Neutrophil (primary cell): ENCODE measurements around the gene GABRB2.

ENCODE experiments used
- H3K27ac ChIP-seq: fragments of 200-600 bp; sonication (generic); 2 replicates; pipeline ENCODE4 v1.5.1; 2016; ENCODE audit warnings: mild to moderate bottlenecking, moderate library complexity
- H3K27me3 ChIP-seq: fragments of 200-600 bp; sonication (generic); 2 replicates; pipeline ENCODE4 v1.6.0; 2016; ENCODE audit warnings: mild to moderate bottlenecking
- H3K36me3 ChIP-seq: fragments of 200-600 bp; sonication (generic); 2 replicates; pipeline ENCODE4 v1.5.1; 2017
- H3K4me1 ChIP-seq, 2 experiments: fragments of 200-600 bp in 1 of 2; sonication (generic) in 1 of 2; 1 replicate in 1 of 2; 2 replicates in 1 of 2; pipeline versions ENCODE4 v1.5.1 to v1.6.1; 2013 to 2016; ENCODE audit warnings: low read depth in 1 of 2, low read length in 1 of 2, mild to moderate bottlenecking in 1 of 2, moderate library complexity in 1 of 2; ENCODE audit not compliant: control insufficient read depth in 1 of 2, insufficient read depth in 1 of 2
- H3K4me3 ChIP-seq, 2 experiments: fragments of 200-600 bp in 1 of 2; sonication (generic) in 1 of 2; 1 replicate in 1 of 2; 2 replicates in 1 of 2; pipeline ENCODE4 v1.5.1; 2013 to 2016; ENCODE audit warnings: low read depth in 1 of 2, low read length in 1 of 2, mild to moderate bottlenecking in 1 of 2, moderate library complexity in 1 of 2
- H3K9me3 ChIP-seq: fragments of 200-600 bp; sonication (generic); 2 replicates; pipeline ENCODE4 v1.5.1; 2016
- TF ChIP-seq, protein P1 (sequence below): fragments of 200-600 bp; sonication (generic); IDR thresholded peaks from 2 replicates; pipeline ENCODE4 v1.5.1; 2016; ENCODE audit warnings: antibody characterized with exemption

GABRB2 gene

DNA sequence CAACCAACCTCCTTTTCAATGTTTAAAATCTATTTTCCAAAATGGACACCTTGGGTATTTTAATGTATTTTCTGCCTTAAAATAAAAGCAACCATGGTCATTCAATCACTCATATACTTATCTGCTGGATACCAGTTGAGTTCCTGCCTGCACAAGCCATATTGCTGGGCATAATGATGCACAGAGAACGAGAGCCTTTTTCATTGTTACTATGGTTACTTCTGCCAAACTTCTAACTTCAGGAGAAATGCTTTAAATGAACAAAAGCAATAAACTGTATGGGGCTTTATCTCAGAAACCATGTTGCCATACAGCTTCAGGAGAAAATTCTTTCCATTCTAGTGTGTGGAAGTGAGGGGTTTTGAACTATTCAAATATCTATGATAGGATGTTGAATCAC is 269.5 kb downstream of the GABRB2 start:
- no peaks in the 10 kb centered on the region for H3K27me3 ChIP-seq
- no peaks in the 10 kb centered on the region for H3K4me1 ChIP-seq
- H3K27ac ChIP-seq = no peak overlapping the region
- H3K9me3 ChIP-seq = no peaks in the 10 kb centered on the region
- TF ChIP-seq, protein P1, sequence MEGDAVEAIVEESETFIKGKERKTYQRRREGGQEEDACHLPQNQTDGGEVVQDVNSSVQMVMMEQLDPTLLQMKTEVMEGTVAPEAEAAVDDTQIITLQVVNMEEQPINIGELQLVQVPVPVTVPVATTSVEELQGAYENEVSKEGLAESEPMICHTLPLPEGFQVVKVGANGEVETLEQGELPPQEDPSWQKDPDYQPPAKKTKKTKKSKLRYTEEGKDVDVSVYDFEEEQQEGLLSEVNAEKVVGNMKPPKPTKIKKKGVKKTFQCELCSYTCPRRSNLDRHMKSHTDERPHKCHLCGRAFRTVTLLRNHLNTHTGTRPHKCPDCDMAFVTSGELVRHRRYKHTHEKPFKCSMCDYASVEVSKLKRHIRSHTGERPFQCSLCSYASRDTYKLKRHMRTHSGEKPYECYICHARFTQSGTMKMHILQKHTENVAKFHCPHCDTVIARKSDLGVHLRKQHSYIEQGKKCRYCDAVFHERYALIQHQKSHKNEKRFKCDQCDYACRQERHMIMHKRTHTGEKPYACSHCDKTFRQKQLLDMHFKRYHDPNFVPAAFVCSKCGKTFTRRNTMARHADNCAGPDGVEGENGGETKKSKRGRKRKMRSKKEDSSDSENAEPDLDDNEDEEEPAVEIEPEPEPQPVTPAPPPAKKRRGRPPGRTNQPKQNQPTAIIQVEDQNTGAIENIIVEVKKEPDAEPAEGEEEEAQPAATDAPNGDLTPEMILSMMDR = no peak
- H3K36me3 ChIP-seq = no peaks in the 10 kb centered on the region
- H3K4me3 ChIP-seq = no peak overlapping the region

DNA sequence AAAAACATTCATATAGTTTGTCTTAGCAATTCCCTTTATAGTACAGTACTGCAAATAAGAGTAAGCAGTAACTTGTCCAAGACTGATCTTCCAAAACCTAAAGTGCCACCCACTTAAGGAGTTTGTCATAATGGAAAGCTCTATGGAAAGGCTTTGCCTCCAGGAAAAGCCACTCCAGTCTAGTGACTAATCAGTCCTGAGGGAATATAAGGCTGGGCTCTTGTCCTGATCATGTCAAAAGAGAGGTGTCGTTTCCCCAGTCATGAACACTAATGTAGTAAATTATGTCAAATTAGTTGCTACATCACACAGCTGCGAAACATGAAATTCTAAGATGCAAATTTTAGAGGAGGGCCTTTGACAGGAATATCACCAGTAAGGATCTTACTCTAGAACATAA is 271.6 kb downstream of the GABRB2 start:
- H3K9me3 ChIP-seq = no peaks in the 10 kb centered on the region
- no peaks in the 10 kb centered on the region for H3K27me3 ChIP-seq
- no peak overlapping the region for H3K27ac ChIP-seq
- TF ChIP-seq, protein P1 = no peak
- no peak overlapping the region for H3K4me3 ChIP-seq
- no peaks in the 10 kb centered on the region for H3K4me1 ChIP-seq
- no peaks in the 10 kb centered on the region for H3K36me3 ChIP-seq

DNA sequence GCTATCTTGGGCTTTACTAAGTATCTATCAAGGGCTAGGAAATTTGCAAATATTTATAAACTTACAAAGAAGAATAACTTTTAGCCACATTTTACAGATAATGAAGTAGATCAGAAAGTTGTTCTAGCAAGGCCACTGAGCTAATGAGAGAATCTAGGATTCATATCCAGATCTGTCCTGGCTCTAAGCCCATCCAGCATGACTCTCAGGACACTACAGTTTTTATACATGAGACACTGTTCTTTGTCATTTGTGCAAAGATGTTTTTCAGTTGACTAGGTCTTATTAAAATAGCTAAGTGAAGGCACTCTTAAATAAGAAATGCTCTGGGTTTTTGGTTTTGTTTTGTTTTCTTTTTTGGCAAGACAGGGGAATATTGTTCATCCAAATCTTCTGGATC is 273.1 kb downstream of the GABRB2 start:
- Histone ChIP-seq H3K9me3 (no peaks in the 10 kb centered on the region), H3K36me3 (no peaks in the 10 kb centered on the region), H3K4me3 (no peak overlapping the region), H3K4me1 (no peaks in the 10 kb centered on the region), H3K27me3 (no peaks in the 10 kb centered on the region), H3K27ac (no peak overlapping the region)
- TF ChIP-seq, protein P1 = no peak

DNA sequence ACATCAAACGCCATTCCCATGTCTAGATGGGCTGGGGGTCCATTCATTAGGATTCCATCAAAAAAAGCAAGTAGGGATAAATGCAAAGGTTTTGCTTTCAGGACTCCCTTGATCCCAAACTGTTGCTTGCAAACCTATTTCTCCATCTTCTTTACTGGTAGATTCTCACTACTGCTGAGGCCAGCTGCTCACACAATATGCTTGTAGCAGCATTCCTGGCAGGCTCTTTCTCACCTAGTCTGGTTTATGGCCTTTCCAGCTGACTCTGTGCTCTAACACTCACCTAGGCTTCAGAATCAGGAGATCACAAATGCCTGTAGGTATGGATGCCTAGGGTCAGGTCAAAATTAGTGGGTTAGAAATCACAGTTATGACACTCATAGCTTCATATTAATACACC is 274.7 kb downstream of the GABRB2 start:
- H3K4me3 ChIP-seq = no peak overlapping the region
- no peaks in the 10 kb centered on the region for H3K36me3 ChIP-seq
- H3K27me3 ChIP-seq = no peaks in the 10 kb centered on the region
- TF ChIP-seq, protein P1 = no peak
- no peaks in the 10 kb centered on the region for H3K9me3 ChIP-seq
- no peaks in the 10 kb centered on the region for H3K4me1 ChIP-seq
- no peak overlapping the region for H3K27ac ChIP-seq

DNA sequence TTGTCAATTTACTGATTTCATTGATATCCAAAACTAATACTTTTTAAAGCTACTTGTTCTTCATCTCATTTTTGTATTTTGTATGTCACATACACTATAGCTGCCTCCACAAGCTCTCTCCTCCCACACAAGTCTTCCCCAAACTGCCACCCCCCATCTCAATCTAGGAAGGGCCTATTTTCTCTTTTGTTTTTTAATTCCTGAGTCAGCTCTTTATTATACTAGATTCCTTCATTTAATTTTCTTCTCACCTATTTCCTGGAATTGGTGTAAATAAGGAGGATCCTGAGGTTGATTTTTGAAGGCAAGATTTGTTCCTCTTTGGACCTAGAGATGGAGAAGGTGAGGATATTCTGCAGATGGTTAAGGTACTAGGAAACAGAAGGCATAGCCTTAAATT is 277.4 kb downstream of the GABRB2 start:
- no peak overlapping the region for H3K4me3 ChIP-seq
- no peaks in the 10 kb centered on the region for H3K4me1 ChIP-seq
- no peak overlapping the region for H3K27ac ChIP-seq
- TF ChIP-seq, protein P1 = no peak
- no peaks in the 10 kb centered on the region for H3K9me3 ChIP-seq
- H3K36me3 ChIP-seq = no peaks in the 10 kb centered on the region
- H3K27me3 ChIP-seq = no peaks in the 10 kb centered on the region

DNA sequence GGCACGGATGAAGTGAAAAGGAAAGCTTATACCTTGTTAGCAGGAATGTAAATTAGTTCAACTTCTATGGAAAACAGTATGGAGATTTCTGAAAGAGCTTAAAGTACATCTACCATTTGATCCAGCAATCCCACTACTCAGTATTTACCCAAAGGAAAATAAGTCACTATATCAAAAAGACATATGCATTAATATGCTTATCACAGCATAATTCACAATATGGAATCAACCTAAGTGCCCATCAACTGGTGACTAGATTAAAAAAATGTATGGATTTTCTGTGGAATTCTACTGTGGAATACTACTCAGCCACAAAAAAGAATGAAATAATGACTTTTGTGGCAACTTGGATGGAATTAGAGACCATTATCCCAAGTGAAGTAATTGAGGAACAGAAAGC is 279.6 kb downstream of the GABRB2 start:
- Histone ChIP-seq H3K36me3 (no peaks in the 10 kb centered on the region), H3K27me3 (no peaks in the 10 kb centered on the region), H3K27ac (no peak overlapping the region), H3K4me1 (no peaks in the 10 kb centered on the region), H3K9me3 (no peaks in the 10 kb centered on the region), H3K4me3 (no peak overlapping the region)
- TF ChIP-seq, protein P1 = no peak
